Measurements from ENCODE around the gene SRF.
"Not testable (repeated sequence)": the region's sequence is repeated elsewhere in the genome, so short reads cannot be mapped to it uniquely, and the experiment has no call there.

The SRF gene

DNA sequence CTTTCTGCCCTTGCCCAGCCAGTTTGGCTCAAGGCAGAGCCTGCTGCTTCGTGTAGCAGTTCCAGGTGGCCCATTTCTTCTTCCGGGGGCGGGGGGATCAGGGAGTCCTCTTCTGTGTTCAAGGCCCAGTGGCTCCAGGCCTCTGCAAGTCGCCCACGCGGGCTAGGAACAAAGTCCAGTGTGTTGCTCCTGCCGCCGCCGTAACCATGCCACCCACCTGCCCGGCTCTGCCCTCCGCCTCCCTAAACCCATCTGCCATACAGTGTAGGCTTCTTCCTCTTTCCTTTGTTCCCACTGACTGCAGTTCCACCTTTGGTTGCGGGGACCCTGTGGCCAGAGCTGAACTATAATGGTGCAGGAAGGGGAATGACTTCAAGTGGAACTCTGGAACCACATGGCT, 43.9 kb upstream of the SRF start:
- no peak for DNase-seq (ENCODE audit: low spot score)
- in situ Hi-C loops (cut with MboI; ENCODE audit: low sequenced_read_pairs, unreplicated experiment), result no loop called here

DNA sequence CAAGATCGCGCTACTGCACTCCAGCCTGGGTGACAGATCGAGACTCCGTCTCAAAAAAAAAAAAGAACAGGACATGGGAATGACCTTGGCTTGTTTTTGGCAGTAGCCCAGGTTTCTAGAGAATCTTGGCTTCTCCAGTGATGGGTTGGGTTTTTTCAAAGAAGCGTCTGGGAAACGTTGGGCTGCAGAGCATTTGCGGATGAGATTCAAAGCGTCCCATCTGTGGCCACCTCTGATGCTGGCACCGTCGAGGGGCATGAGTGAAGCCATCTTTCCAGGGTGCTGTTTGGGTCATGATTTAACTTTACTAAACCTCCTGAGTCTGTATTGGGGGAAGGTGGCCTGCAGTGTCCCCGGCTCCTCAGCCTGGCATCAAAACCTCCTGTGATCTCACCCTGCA, 43.2 kb upstream of the SRF start:
- in situ Hi-C loops (cut with MboI; ENCODE audit: low sequenced_read_pairs, unreplicated experiment), result no loop called here
- TF ChIP-seq, protein P1, sequence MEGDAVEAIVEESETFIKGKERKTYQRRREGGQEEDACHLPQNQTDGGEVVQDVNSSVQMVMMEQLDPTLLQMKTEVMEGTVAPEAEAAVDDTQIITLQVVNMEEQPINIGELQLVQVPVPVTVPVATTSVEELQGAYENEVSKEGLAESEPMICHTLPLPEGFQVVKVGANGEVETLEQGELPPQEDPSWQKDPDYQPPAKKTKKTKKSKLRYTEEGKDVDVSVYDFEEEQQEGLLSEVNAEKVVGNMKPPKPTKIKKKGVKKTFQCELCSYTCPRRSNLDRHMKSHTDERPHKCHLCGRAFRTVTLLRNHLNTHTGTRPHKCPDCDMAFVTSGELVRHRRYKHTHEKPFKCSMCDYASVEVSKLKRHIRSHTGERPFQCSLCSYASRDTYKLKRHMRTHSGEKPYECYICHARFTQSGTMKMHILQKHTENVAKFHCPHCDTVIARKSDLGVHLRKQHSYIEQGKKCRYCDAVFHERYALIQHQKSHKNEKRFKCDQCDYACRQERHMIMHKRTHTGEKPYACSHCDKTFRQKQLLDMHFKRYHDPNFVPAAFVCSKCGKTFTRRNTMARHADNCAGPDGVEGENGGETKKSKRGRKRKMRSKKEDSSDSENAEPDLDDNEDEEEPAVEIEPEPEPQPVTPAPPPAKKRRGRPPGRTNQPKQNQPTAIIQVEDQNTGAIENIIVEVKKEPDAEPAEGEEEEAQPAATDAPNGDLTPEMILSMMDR (IDR thresholded peaks at IDR 0.05; ENCODE audit: borderline replicate concordance, control extremely low read depth, extremely low read depth, insufficient read depth, missing control alignments), result no peak
- DNase-seq (ENCODE audit: low spot score), result no peak

More for the DNA sequence above, 43.9 kb upstream of the SRF start:
- TF ChIP-seq, protein P1 (IDR thresholded peaks at IDR 0.05; ENCODE audit: borderline replicate concordance, control extremely low read depth, extremely low read depth, insufficient read depth, missing control alignments), result no peak

DNA sequence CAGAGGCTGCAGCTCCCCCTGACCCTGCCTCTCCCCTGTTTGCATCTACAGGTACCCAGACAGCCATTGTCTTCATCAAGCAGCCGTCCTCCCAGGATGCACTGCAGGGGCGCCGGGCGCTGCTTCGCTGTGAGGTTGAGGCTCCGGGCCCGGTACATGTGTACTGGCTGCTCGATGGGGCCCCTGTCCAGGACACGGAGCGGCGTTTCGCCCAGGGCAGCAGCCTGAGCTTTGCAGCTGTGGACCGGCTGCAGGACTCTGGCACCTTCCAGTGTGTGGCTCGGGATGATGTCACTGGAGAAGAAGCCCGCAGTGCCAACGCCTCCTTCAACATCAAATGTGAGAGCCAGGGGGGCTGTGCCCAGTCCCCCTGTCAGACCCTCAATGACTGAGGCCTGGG, 42.1 kb upstream of the SRF start:
- TF ChIP-seq, protein P1 (IDR thresholded peaks at IDR 0.05; ENCODE audit: borderline replicate concordance, control extremely low read depth, extremely low read depth, insufficient read depth, missing control alignments), result no peak
- in situ Hi-C loops (cut with MboI; ENCODE audit: low sequenced_read_pairs, unreplicated experiment), result no loop called here
- no peak for DNase-seq (ENCODE audit: low spot score)

DNA sequence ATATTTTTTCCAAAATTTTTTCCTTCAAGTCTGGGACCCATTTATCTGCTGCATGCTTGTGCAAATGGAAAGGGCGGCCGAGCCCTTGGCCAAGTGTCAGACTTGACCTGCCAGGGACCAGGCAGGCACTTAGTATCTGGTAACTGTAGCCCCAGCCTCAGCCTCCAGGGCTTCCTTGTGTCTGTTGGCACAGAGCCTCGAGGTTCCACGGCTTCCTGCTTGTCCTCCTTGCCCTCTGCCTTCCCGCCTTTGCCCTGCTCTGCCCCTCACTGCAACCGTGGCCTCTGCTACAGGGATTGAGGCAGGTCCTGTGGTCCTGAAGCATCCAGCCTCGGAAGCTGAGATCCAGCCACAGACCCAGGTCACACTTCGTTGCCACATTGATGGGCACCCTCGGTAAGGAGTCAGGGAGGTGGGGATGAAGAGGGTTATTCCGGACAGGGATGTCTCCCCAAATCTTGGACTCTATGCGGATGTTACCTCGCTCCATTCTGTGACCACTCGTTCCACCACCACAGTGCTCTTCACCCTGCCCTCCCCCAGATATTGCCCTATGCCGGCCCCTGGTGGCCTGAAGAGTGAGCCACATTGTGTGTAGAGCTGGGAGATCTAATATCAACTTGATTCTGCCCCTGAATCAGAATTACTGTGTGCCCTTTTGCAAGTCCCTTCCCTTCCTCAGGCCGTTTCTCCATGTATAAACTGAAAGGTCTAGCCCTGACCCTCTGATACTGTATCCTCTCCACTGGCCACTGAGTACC, 41.5 kb upstream of the SRF start:
- DNase-seq (ENCODE audit: low spot score), result peak; percentile 68
- in situ Hi-C loops (cut with MboI; ENCODE audit: low sequenced_read_pairs, unreplicated experiment), result no loop called here
- TF ChIP-seq, protein P1 (IDR thresholded peaks at IDR 0.05; ENCODE audit: borderline replicate concordance, control extremely low read depth, extremely low read depth, insufficient read depth, missing control alignments), result peak; percentile 23

DNA sequence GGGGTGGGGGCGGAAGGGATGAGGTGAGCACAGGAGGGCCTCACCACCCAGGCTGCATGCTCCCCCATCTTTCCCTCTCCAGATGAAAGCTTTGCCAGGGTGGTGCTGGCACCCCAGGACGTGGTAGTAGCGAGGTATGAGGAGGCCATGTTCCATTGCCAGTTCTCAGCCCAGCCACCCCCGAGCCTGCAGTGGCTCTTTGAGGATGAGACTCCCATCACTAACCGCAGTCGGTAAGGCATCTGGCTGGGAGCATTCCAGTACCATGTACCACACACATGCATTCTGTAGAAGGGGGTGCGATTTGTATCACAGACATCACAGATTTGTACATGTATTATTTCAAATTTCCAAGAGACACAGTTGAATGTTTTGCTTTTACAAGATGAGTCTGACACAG, 40.6 kb upstream of the SRF start:
- TF ChIP-seq, protein P1 (IDR thresholded peaks at IDR 0.05; ENCODE audit: borderline replicate concordance, control extremely low read depth, extremely low read depth, insufficient read depth, missing control alignments), result no peak

DNA sequence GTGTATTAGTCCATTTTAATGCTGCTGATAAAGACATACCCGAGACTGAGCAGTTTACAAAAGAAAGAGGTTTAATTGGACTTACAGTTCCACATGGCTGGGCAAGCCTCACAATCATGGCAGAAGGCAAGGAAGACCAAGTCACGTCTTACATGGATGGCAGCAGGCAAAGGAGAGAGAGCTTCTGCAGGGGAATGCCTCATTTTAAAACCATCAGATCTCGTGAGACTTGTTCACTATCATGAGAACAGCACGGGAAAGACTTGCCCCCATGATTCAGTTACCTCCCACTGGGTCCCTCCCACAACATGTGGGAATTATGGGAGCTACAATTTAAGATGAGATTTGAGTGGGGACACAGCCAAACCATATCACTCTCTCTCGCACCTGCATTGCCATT, 39.7 kb upstream of the SRF start:
- DNase-seq (ENCODE audit: low spot score); in situ Hi-C loops (cut with MboI; ENCODE audit: low sequenced_read_pairs, unreplicated experiment): not testable (repeated sequence)

More for the DNA sequence above, 40.6 kb upstream of the SRF start:
- no peak for DNase-seq (ENCODE audit: low spot score)
- in situ Hi-C loops (cut with MboI; ENCODE audit: low sequenced_read_pairs, unreplicated experiment), result no loop called here

DNA sequence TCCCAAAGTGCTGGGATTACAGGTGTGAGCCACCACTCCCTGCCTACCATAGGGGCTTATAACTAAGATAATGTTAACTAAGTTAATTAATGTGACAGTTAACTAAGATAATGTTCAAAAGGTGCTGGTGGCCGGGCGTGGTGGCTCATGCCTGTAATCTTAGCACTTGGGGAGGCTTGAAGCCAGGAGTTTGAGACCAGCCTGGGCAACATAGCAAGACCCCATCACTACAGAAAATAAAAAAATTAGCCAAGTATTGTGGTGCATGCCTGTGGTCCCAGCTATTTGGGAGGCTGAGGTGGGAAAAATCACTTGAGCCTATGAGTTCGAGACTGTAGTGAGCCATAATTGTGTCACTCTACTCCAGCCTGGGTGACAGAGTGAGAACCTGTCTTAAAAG, 32.8 kb upstream of the SRF start:
- TF ChIP-seq, protein P1 (IDR thresholded peaks at IDR 0.05; ENCODE audit: borderline replicate concordance, control extremely low read depth, extremely low read depth, insufficient read depth, missing control alignments), result no peak
- no peak for DNase-seq (ENCODE audit: low spot score)
- in situ Hi-C loops (cut with MboI; ENCODE audit: low sequenced_read_pairs, unreplicated experiment), result no loop called here

DNA sequence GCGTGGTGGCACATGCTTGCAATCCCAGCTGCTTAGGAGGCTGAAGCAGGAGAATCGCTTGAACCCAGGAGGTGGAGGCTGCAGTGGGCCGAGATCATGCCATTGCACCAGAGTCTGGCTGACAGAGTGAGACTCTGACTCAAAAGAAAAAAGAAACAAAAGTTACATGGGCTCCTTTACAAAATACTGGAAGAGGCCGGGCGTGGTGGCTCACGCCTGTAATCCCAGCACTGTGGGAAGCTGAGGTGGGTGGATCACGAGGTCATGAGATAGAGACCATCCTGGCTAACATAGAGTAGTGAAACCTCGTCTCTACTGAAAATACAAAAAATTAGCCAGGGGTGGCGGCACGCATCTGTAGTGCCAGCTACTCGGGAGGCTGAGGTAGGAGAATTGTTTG, 31.1 kb upstream of the SRF start:
- DNase-seq (ENCODE audit: low spot score), result not testable (repeated sequence)
- in situ Hi-C loops (cut with MboI; ENCODE audit: low sequenced_read_pairs, unreplicated experiment), result loop anchor here (5.0 kb wide), 1 partner anchor 233 kb away; no protein-coding TSS in a partner anchor

Measured in GM13976 (cell line).